Measurements from ENCODE around the gene ENTREP1.
"Not testable (repeated sequence)": the region's sequence is repeated elsewhere in the genome, so short reads cannot be mapped to it uniquely, and the experiment has no call there.

The ENTREP1 gene

GRCh38 chr9:69376651-69377050 is 51.6 kb downstream of the ENTREP1 start:
- no peak for DNase-seq

DNA sequence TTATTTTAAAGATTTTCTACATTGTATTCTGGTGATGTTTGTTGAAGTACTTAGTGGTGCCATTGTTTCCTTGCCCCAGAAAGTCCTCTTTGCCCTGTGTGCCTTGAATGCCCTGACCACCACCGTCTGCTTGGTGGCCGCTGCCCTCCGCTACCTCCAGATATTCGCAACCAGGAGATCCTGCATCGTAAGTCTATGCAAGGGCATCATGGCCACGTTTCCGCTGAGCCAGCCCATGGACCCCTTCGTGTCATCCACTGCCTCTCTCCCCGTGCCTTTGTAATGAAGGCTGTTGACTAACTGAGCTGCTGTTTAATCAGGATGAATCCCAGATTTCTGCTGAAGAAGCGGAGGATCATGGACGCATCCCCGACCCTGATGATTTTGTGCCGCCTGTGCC is 52.3 kb downstream of the ENTREP1 start:
- DNase-seq, result no peak

DNA sequence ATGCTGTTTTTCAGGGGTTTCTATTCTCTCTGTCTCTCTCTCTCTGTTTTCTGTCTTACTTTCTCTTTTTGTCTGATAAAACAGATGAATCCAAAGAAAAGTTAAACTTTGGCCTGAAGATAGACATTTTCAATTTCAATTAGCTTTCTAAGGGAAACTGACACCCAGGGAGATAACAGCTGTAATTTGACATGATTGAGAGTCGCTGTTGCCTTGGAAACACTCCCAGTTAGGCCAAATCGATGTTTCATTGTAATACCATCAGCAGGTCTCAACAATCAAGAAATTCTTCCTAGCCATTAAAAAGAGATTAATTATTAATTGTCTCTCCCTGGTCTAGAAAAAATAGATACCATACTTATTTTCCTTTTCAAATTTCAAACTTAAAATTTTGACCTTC is 53.0 kb downstream of the ENTREP1 start:
- DNase-seq, result no peak

DNA sequence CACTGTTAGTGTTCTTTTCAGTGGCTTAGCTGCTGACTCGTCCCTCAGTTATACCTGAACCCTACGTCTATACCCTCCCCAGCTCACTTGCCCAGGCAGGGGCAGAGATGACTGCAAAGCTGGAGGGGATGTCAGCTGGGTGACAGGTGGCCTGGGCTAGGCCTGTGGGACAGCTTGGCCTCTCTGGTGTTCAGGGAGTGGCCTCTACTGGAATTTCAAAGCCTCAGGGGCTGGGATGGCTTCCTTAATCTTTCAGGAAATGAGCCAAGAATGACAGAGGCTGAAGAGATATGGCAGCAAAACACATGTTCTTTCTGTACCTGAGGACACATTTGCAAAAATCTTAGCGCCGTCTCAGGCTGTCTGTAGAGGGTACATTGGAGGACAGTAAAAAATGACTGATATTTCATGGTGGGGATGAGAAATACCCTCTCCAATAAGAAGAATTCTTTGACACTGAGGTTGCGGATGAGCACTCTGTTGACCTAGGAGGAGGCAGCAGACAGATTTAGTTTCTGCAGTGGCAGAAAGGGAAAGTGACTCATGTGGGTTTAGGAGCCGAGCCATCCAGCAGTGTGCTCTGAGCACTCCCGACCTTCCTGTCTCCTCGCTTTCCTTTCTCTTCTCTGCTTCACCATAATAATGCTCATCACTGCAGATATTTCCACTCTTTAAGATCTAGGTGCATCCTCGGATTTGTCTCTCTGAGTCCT is 54.4 kb downstream of the ENTREP1 start:
- DNase-seq, result no peak

- DNase-seq, result no peak
Measured at GRCh38 chr9:69380301-69380700, 55.3 kb downstream of the ENTREP1 start.

GRCh38 chr9:69380811-69381210 is 55.8 kb downstream of the ENTREP1 start:
- no peak for DNase-seq

- no peak for DNase-seq
Measured at GRCh38 chr9:69382135-69382534, 57.1 kb downstream of the ENTREP1 start.

GRCh38 chr9:69385581-69386033 is 60.6 kb downstream of the ENTREP1 start:
- DNase-seq, result no peak

DNA sequence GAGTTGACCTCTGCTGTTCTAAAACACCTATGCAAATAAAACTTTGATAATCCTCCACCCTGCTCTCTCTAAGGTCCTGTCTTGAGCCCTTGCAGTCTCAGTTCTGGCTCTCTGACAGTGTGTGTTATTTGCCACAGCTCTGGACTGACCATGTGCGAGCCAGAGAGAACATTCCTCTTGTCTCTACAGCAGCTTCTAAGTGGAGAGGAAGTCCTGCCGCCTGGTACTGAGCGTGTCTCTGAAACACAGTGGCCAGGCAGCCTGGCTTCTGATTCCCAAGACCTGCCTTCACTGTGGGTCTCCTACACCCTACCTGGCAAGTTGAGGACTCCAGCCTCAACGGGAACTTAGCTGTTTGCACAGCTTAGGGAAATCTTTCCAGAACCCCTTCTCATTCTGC is 61.6 kb downstream of the ENTREP1 start:
- no peak for DNase-seq

DNA sequence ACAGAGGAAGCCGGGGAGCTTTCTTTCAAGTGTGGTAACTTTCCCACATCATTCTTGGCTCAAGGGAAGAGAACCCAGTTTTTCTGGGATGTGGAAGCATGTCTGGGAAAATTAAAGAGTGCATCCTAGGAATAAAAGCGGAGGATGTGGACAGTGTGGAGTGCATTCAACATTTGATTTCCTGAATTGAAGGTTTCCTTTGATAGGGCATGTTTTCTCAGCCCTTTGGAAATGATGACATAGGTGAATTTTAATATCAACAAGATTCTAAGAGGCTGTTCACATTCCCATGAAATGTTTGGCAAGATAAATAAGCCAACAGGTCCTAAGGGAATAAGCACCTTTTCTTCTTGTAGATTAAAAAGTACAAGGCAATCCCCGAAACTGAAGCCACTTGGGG is 63.6 kb downstream of the ENTREP1 start:
- no peak for DNase-seq

GRCh38 chr9:69389437-69389995 is 64.5 kb downstream of the ENTREP1 start:
- DNase-seq, result no peak

GRCh38 chr9:69391487-69391886 is 66.5 kb downstream of the ENTREP1 start:
- DNase-seq, result no peak

DNA sequence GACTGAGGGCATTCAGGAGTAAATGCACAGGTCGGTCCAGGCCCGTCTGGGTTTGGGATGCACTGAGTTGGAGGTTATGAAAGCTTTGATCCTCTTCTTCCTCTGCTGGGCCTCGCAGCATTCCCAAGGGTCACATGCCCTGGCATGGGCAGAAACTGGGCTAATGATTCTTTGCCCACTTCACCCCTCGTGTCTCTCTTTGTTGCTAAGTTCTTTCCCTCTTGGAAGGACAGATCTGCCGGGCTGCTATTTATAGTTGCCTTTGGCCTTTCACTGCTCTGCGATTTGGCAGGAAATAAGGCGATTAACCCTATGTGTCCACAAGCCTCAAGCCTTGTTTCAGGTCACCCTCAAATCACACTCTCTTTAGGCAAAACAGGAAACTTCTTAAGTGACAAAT is 66.9 kb downstream of the ENTREP1 start:
- DNase-seq, result no peak

DNA sequence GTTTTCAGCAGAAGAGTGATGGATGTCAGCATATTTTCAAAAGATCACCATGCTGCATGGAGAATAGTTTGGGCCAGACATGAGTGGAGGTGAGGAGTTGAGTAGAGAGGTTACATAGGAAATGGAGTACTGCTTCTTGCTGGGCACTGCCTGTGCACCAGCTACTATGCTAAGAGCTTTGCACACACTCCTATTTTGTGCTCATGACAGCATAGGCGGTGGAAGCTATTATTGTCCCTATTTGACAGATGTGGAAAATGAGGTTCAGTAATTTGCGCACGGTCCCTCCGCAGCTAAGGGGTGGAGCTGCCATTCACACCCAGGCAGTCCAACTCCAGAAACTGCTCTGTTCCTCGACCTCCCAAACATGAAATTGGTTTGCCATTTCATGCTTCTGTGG is 67.8 kb downstream of the ENTREP1 start:
- DNase-seq, result no peak

- DNase-seq, result no peak
Measured at GRCh38 chr9:69393425-69393824, 68.4 kb downstream of the ENTREP1 start.

DNA sequence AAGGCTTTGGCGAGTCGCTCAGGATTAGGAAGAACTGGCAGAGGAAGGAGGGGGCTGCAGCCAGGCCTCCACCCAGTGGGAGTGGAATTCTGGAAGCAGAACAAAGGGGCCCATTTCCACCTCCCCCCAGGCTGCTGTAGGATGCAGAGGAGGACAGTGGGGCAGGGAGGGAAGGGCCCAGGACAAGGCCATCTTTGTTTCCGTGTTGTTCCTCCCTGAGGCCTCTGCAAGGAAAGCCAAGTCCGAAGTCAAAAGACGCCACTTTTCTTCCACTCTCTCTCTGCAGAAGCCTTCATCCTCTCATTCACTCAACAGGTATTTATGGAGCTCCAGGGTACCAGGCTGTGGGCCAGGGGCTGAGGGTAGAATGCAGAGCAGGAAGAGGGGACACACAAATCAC is 70.7 kb downstream of the ENTREP1 start:
- no peak for DNase-seq

DNA sequence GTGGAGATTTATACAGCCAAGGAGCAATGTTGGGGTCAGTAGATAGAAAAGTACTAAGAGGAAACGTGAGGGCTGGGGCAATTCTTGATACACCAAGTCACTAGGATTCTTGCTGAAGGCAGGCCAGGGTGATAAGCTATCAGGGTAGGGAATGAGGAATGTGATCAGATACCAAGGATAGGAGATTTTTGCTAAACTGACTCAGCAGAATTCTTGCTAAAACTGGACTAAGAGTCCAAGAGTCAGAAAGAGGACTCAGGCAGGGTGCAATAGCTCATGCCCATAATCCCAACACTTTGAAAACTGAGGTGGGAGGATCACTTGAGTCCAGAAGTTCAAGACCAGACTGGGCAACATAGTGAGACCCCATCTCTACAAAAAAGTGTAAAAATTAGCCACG is 71.7 kb downstream of the ENTREP1 start:
- DNase-seq, result no peak

DNA sequence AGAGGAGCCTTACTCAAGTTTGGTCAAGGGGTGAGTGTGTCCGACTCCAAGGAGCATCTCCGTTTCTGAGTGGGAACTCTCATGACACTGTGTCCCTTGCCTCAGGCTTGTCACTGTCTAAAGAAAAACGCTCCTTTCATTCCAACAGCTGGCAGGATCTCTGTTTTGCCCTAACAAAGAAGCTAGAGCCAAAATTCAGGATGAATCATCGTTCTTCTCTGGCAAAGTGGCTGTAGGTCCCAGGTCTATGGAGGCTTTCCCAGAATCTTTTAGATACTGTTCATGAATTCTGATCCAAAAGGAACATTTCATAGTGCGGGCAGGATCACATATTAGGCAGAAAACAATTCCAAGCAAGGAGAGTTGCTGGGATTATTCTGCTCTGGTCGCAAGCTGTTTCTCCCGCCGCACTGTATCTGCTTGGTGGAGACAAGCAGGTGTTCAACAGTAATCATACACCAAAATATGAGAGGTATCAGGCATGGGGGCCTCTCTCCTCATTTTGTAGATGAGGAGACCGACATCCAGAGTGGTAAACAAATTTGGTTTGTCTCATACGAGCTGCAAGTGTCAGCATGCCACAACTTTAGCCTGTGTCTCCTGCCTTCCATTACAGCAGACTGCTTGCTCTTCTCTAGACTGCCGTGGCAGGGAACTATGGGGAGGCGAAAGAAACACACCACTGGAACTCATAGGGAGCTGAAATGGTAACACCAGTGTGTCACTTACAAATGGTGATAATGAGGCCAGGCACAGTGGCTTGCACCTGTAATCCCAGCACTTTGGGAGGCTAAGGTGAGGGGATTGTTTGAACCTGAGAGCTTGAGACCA is 72.6 kb downstream of the ENTREP1 start:
- no peak for DNase-seq

GRCh38 chr9:69400470-69400869 is 75.5 kb downstream of the ENTREP1 start:
- DNase-seq, result no peak

GRCh38 chr9:69409936-69410335 is 84.9 kb downstream of the ENTREP1 start:
- DNase-seq, result not testable (repeated sequence)

GRCh38 chr9:69411246-69411645 is 86.2 kb downstream of the ENTREP1 start:
- no peak for DNase-seq

DNA sequence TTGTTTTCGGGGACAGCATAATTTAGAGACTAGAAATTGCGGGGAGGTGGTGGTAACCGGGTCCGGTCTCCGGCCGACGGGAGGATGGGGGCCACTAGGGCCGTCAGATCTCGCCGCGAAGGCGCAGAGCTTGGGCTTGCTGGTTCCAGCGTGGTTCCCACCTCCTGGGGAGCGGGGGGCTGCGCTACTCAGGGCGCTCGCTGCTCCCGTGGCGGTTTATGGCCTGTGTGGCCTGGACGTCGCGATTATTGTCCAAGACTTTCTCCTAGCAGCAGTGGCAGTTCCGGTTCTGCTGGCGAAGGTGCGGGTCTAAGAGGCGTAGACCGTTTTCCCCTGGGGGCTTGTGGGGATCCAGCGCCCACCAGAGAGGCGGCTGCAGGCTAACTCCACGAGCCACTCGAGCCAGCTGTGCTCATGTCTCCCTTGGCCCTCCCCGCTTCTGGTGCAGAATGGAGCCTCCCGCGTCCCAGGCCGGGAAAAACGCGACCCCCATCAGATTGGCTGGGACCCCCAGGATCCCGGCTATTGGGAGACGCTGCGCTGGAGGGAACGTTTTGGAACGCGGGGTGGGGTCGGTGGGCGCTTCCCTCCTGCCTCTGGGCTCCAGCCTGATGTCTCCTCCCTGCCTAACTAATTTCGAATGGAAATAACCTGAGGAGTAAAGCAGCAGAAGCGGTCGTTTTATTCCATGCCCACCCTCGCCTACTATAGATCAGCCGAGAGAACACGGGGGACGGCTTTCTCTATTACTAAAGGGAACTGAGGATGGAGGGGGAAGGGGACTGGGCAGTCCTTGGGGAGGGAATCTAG is 87.1 kb downstream of the ENTREP1 start:
- DNase-seq, result no peak

DNA sequence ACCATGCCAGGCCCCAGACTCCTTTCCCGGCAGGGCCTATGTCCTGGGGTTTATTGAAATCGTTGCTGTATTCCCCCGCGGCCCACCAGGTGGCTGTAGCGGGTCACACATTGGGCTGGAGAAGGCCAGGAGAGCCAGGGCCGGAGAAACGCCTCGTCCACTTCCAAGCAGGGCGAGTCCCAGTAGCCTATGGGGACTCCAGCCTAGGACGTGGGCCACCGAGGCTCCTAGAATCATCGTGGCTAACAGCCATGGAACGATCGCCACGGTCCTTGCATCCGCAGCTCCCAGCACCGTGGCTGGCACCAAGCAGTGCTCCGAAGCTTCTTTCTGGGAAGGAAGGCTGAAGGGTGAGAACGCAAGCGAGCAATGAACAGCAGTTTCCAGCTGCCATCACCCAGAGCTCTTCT is 87.7 kb downstream of the ENTREP1 start:
- DNase-seq, result no peak

All from NCI-H187 treated with DMSO at 0.1 percent for 48 hours (cell line).